ENCODE measurements around the gene TAOK3. TPM values are rescaled to one million over a fixed set of nuclear protein-coding genes. Genes with fewer than 3 reads are reported as not detected.

Gene TAOK3
- total RNA-seq, 1 donor from 2014 or later = 13.5 TPM

DNA sequence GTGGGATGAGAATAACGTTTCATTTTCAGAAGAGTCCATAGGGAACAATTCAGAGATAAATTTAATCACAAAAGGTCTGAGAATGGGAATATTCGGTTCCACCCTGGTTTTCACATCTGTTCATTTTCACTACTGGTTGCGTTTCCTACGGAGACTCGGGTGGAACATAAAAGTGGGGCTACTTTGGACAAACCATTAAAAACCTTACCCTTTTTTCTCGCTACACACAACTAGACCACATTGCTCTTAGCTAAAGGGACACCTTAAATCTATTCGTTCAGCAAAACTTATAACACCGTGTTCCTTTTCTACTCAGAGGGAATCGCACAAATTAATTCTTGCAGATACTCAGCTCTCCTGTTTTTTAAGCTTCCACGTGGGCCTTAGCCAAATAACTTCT lies 2.6 kb upstream of the TAOK3 start:
- H3K36me3 ChIP-seq (ENCODE audit: control insufficient read depth, insufficient read depth, low read length) = peaks cover 2% of the 10 kb centered on the region
- TF ChIP-seq, protein P1, sequence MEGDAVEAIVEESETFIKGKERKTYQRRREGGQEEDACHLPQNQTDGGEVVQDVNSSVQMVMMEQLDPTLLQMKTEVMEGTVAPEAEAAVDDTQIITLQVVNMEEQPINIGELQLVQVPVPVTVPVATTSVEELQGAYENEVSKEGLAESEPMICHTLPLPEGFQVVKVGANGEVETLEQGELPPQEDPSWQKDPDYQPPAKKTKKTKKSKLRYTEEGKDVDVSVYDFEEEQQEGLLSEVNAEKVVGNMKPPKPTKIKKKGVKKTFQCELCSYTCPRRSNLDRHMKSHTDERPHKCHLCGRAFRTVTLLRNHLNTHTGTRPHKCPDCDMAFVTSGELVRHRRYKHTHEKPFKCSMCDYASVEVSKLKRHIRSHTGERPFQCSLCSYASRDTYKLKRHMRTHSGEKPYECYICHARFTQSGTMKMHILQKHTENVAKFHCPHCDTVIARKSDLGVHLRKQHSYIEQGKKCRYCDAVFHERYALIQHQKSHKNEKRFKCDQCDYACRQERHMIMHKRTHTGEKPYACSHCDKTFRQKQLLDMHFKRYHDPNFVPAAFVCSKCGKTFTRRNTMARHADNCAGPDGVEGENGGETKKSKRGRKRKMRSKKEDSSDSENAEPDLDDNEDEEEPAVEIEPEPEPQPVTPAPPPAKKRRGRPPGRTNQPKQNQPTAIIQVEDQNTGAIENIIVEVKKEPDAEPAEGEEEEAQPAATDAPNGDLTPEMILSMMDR (IDR thresholded peaks at IDR 0.05; ENCODE audit: insufficient read depth, low read length, poor library complexity, severe bottlenecking) = no peak
- no peaks in the 10 kb centered on the region for H3K27me3 ChIP-seq (ENCODE audit: control insufficient read depth, insufficient read depth, low read length)
- DNase-seq (ENCODE audit: low read depth) = no peak
- no peak overlapping the region for H3K4me3 ChIP-seq (ENCODE audit: low read depth, low read length)

DNA sequence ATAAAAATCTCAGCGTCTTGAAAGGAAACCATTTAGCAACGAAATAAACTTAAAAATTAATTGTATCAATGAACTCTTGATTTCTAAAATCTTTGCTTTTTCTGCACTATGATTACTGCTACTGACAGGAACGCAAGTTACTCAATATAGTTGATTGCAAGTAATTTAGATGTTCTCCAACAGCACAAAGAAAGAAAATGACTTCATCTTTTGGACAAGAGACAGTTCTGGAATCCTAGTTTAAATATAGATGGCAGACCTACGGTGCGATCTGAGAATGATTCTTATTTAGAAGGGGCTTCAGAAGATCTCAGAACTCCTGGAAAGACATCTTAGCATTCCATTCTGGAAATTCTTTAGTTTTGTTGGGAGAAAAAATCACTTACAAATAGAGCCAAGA lies 2.2 kb upstream of the TAOK3 start:
- TF ChIP-seq, protein P1 (IDR thresholded peaks at IDR 0.05; ENCODE audit: insufficient read depth, low read length, poor library complexity, severe bottlenecking) = no peak
- Histone ChIP-seq H3K4me3 (ENCODE audit: low read depth, low read length) (no peak overlapping the region), H3K36me3 (ENCODE audit: control insufficient read depth, insufficient read depth, low read length) (peaks cover 2% of the 10 kb centered on the region), H3K27me3 (ENCODE audit: control insufficient read depth, insufficient read depth, low read length) (no peaks in the 10 kb centered on the region)
- no peak for DNase-seq (ENCODE audit: low read depth)

DNA sequence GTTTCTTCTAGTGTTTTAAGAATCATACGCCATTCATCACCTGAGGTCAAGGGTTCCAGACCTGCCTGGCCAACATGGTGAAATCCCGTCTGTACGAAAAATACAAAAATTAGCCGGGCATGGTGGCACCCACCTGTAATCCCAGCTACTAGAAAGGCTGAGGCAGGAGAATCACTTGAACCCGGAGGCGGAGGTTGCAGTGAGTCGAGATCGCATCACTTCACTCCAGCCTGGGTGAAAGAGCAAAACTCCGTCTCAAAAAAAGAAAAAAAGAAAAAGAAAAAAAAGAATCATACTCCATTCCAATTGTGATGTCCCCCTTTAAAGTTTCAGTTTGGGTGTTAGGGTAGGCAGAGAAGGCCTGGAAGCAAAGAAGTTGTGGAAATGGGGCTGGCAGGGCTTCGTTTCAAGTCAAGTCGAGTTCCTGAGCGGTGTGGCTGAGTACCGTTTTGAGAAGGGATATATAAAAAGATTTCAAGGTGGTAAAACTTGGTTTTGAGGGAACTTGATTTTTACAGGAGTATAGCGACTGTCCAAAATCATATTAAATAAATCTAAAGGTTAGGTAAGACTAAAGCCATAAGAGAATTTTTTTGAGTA lies 1.5 kb upstream of the TAOK3 start:
- Histone ChIP-seq H3K27me3 (ENCODE audit: control insufficient read depth, insufficient read depth, low read length) (no peaks in the 10 kb centered on the region), H3K4me3 (ENCODE audit: low read depth, low read length) (no peak overlapping the region), H3K36me3 (ENCODE audit: control insufficient read depth, insufficient read depth, low read length) (no peaks in the 10 kb centered on the region)
- TF ChIP-seq, protein P1 (IDR thresholded peaks at IDR 0.05; ENCODE audit: insufficient read depth, low read length, poor library complexity, severe bottlenecking) = no peak
- no peak for DNase-seq (ENCODE audit: low read depth)

DNA sequence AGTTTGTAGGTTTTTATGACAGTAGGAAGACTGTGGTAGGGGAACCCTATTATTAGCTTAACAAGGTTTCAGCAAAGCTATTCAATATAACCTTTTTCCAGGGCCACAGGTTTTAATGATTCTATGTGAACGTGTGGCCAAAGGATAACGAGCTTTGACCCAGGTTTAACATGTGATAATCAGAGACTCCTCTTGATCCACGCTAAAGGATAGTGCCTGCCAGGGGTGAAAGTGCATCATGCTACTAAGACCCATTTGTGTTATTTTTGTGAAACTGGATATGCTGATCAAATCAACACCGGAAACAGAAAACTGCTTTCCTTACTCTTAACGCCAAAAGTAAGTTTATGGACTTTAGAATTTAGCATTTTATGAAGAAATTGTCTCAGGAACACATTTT lies 909 bp upstream of the TAOK3 start:
- Histone ChIP-seq H3K36me3 (ENCODE audit: control insufficient read depth, insufficient read depth, low read length) (no peaks in the 10 kb centered on the region), H3K27me3 (ENCODE audit: control insufficient read depth, insufficient read depth, low read length) (no peaks in the 10 kb centered on the region), H3K4me3 (ENCODE audit: low read depth, low read length) (peak overlapping the region; percentile 64)
- TF ChIP-seq, protein P1 (IDR thresholded peaks at IDR 0.05; ENCODE audit: insufficient read depth, low read length, poor library complexity, severe bottlenecking) = no peak
- DNase-seq (ENCODE audit: low read depth) = no peak

DNA sequence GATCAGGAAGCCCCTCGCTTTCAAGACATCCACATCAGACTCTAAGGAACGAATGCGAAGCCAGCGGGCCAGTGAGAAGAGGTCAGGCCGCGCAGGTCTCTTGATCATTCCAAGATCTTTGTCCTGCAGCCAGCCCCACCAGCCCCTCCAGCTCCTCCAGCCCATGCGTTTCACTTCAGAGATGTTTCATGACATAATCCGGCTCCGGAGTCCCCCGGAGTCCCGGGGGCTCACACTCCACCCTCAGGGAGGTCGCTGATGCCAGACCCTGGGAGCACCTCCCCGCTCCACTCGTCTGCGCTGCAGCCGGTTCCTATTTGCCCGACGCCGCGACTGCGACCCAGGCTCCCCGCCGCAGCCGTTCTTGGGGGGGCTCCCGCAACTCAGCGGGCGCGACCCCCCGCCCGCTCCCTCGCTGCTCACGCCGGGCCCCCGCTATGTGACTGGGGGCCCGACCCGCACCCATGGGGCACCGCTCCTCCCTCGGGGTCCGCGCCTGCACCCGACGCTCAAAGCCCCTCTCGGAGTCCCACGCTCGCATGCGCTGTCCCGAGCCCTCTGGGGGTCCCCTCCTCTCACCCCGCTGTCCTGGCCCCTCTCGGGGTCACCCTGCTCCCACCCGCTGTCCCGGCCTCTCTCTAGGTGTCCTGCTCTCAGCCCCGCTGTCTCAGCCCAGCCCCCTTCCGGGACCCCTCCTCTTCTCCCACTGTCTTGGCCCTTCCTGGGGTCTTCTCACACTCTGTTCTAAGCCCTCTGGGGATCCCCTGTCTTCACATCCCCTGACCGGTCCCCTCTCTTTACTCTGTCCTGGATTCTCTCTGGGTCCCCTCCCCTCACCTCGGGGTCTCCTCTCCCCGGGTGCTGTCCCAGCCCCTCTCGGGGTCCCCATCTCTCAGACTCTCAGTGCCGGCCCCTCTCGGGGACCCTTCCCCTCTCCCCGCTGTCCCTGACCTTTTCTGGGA lies 1.1 kb downstream of the TAOK3 start:
- Histone ChIP-seq H3K27me3 (ENCODE audit: control insufficient read depth, insufficient read depth, low read length) (no peaks in the 10 kb centered on the region), H3K4me3 (ENCODE audit: low read depth, low read length) (peak overlapping the region; percentile 88), H3K36me3 (ENCODE audit: control insufficient read depth, insufficient read depth, low read length) (no peaks in the 10 kb centered on the region)
- TF ChIP-seq, protein P1 (IDR thresholded peaks at IDR 0.05; ENCODE audit: insufficient read depth, low read length, poor library complexity, severe bottlenecking) = no peak
- DNase-seq (ENCODE audit: low read depth) = no peak

Measured in kidney epithelial cell (primary cell).